Measurements from ENCODE around the gene CUX1.

DNA sequence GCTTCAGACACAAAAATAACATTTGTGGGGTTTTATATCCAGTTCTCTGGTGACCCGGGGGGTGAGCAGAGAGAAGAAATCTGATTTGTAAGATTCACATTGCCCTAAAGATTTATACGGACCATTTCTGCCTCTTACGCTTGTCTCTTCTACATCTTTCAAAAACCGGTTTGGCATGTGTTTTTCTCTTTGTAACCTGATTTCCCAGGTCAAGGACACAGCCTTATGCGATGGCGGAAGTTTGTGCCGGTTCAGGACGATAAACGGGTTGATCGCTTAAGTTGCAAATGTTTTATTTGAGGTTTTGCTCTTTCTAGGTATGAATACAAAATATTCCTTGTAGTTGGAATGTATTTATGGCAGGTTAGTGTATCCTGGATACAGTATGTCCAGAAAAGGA is 407.6 kb downstream of the CUX1 start:
- TF ChIP-seq CTCF (IDR thresholded peaks at IDR 0.05; ENCODE audit: low read length) (no peak), EZH2phosphoT487 (IDR thresholded peaks at IDR 0.05; ENCODE audit: low read length) (no peak)

Measured in MM.1S (cell line).